HepG2 (cell line): ENCODE data around the gene PKLR. TPM values are rescaled to one million over a fixed set of nuclear protein-coding genes. Genes with fewer than 3 reads are reported as not detected.
A peak's percentile ranks its signal among the peaks of the same experiment; 100 is the strongest.

Experiments used
- ATF7 ChIP-seq, 2 experiments: fragments of 450-650 bp in 1 of 2; sonication (generic) in 1 of 2; formaldehyde crosslinking in 1 of 2; IDR thresholded peaks; 2 replicates each; pipeline versions ENCODE4 v1.4.0 to v1.6.1; 2016 to 2020; ENCODE audit warnings: antibody characterized with exemption in 1 of 2, mild to moderate bottlenecking in 1 of 2, missing genetic modification reagents in 1 of 2
- CEBPZ ChIP-seq: IDR thresholded peaks from 2 replicates; pipeline ENCODE4 v1.6.1; 2012; ENCODE audit warnings: low read length, improper control_type of control experiment
- ELF4 ChIP-seq: sonication (generic); formaldehyde crosslinking; IDR thresholded peaks from 2 replicates; pipeline ENCODE4 v1.5.0; 2020; ENCODE audit warnings: missing genetic modification reagents, mild to moderate bottlenecking, moderate library complexity, borderline replicate concordance
- HMGXB3 ChIP-seq: sonication (generic); formaldehyde crosslinking; IDR thresholded peaks from 2 replicates; pipeline ENCODE4 v1.4.0; 2020; ENCODE audit warnings: missing genetic modification reagents, borderline replicate concordance
- HNRNPLL ChIP-seq: fragments of 200-400 bp; formaldehyde crosslinking; IDR thresholded peaks from 2 replicates; pipeline ENCODE4 v1.6.1; 2017; ENCODE audit warnings: mild to moderate bottlenecking, low read depth, low read length; ENCODE audit not compliant: poor library complexity, severe bottlenecking
- ISL2 ChIP-seq: sonication (generic); formaldehyde crosslinking; IDR thresholded peaks from 2 replicates; pipeline ENCODE4 v1.5.0; 2020; ENCODE audit warnings: missing genetic modification reagents
- KAT8 ChIP-seq: IDR thresholded peaks from 2 replicates; pipeline ENCODE4 v1.6.1; 2016; ENCODE audit warnings: missing genetic modification reagents, missing compliant biosample characterization
- KDM1A ChIP-seq: IDR thresholded peaks from 2 replicates; pipeline ENCODE4 v1.6.1; 2016; ENCODE audit warnings: missing compliant biosample characterization
- RORA ChIP-seq: sonication (generic); formaldehyde crosslinking; IDR thresholded peaks from 2 replicates; pipeline ENCODE4 v1.5.0; 2020; ENCODE audit warnings: mild to moderate bottlenecking, missing genetic modification reagents, moderate library complexity
- SMARCE1 ChIP-seq: fragments of 450-650 bp; IDR thresholded peaks from 2 replicates; pipeline ENCODE4 v1.6.1; 2017; ENCODE audit warnings: borderline replicate concordance
- TRAFD1 ChIP-seq: sonication (generic); formaldehyde crosslinking; IDR thresholded peaks from 2 replicates; pipeline ENCODE4 v1.5.1; 2020; ENCODE audit warnings: missing genetic modification reagents, mild to moderate bottlenecking, borderline replicate concordance
- XBP1 ChIP-seq: sonication (generic); formaldehyde crosslinking; IDR thresholded peaks from 2 replicates; pipeline ENCODE4 v1.5.0; 2020; ENCODE audit warnings: missing genetic modification reagents
- ZFP36 ChIP-seq: fragments of 150-350 bp; IDR thresholded peaks from 2 replicates; pipeline ENCODE4 v1.6.1; 2018; ENCODE audit warnings: borderline replicate concordance, low read length, low read depth; ENCODE audit not compliant: partially characterized antibody
- ZNF234 ChIP-seq: sonication (generic); formaldehyde crosslinking; conservative IDR thresholded peaks from 2 replicates; pipeline ENCODE4 v1.5.1; 2020; ENCODE audit warnings: mild to moderate bottlenecking, missing genetic modification reagents
- ZNF839 ChIP-seq: sonication (generic); formaldehyde crosslinking; IDR thresholded peaks from 2 replicates; pipeline ENCODE4 v1.4.0; 2020; ENCODE audit warnings: missing genetic modification reagents, mild to moderate bottlenecking, borderline replicate concordance
- ZNF879 ChIP-seq: sonication (generic); formaldehyde crosslinking; IDR thresholded peaks from 2 replicates; pipeline ENCODE4 v1.8.1; 2023; ENCODE audit warnings: missing genetic modification reagents
- ZUFSP ChIP-seq: sonication (generic); formaldehyde crosslinking; IDR thresholded peaks from 2 replicates; pipeline ENCODE4 v1.9.0; 2021; ENCODE audit warnings: missing genetic modification reagents, mild to moderate bottlenecking, borderline replicate concordance
- polyA plus RNA-seq, 8 experiments: library from polyadenylated mRNA; depleted of rRNA in 3 of 8; stranded (reverse) in 7 of 8; unstranded in 1 of 8; fragments of >200 nt; fragmentation: Illumina TruSeq in 4 of 8; extraction: Trizol in 4 of 8; gene quantifications; 2 replicates each; pipeline versions ENCODE4 v1.2.1 to v1.2.3, GENCODE V29; 2011 to 2016; ENCODE audit warnings: low read depth in 4 of 8, missing spikeins in 1 of 8, mixed read lengths in 1 of 8; ENCODE audit not compliant: insufficient read depth in 1 of 8
- total RNA-seq, 5 experiments: library from RNA; depleted of rRNA; stranded (reverse); fragments of >200 nt; fragmentation: Illumina TruSeq; extraction: Trizol; gene quantifications; 2 replicates each; pipeline ENCODE4 v1.2.3, GENCODE V29; 2016; ENCODE audit warnings: low read depth in 1 of 5

Gene PKLR
- total and polyA plus RNA-seq, 2 of the 13 experiments (the other 11 are each of a cell fraction or from before 2014, with no cell fraction given), result 10.3 to 29.3 TPM

- TF ChIP-seq ZNF234 (CRISPR knock-in tag), result no peak
- TF ChIP-seq ELF4 (CRISPR knock-in tag), result no peak
- no peak for TF ChIP-seq XBP1
- no peak for TF ChIP-seq ZUFSP (CRISPR knock-in tag)
- peak; percentile 20; the same call in 1 of the 2 replicates for TF ChIP-seq HMGXB3 (CRISPR knock-in tag)
- no peak for TF ChIP-seq TRAFD1 (CRISPR knock-in tag)
- peak; percentile 22 for TF ChIP-seq HNRNPLL
- TF ChIP-seq ATF7 (IDR thresholded peaks at IDR 0.05), result no peak
- no peak for TF ChIP-seq ATF7 (CRISPR knock-in tag; IDR thresholded peaks at IDR 0.05)
- TF ChIP-seq ZNF839 (CRISPR knock-in tag), result 0 out of 2 replicates have a peak, but pooled peaks have one; percentile 55
- TF ChIP-seq ZNF879 (CRISPR knock-in tag), result no peak
- TF ChIP-seq CEBPZ, result no peak
- TF ChIP-seq ISL2 (CRISPR knock-in tag), result 0 out of 2 replicates have a peak, but pooled peaks have one; percentile 63
- no peak for TF ChIP-seq KDM1A (CRISPR knock-in tag)
- TF ChIP-seq SMARCE1, result no peak
- 0 out of 2 replicates have a peak, but pooled peaks have one; percentile 13 for TF ChIP-seq KAT8
- no peak for TF ChIP-seq RORA (CRISPR knock-in tag)
- no peak for TF ChIP-seq ZFP36
Measured at GRCh38 chr1:155250633-155251449, 50.4 kb downstream of the PKLR start (continued).
